ENCODE measurements around the gene NOBOX.
A peak's percentile ranks its signal among the peaks of the same experiment; 100 is the strongest.
"Not testable (repeated sequence)": the region's sequence is repeated elsewhere in the genome, so short reads cannot be mapped to it uniquely, and the experiment has no call there.

Gene NOBOX

GRCh38 chr7:144403649-144404061 lies at the start of gene NOBOX:
Gene NOBOX (minus strand): TSS chr7:144403693.
- DNase-seq: no peak

GRCh38 chr7:144452064-144452463 lies 48.6 kb upstream of the NOBOX start:
- no peak for DNase-seq

GRCh38 chr7:144445590-144445989 lies 42.1 kb upstream of the NOBOX start:
- DNase-seq: no peak

- DNase-seq: no peak
Observed at GRCh38 chr7:144439717-144440205, 36.3 kb upstream of the NOBOX start.

- DNase-seq: peak; percentile 30
Observed at GRCh38 chr7:144438759-144439158, 35.3 kb upstream of the NOBOX start.

GRCh38 chr7:144437370-144438191 lies 34.1 kb upstream of the NOBOX start:
- DNase-seq: peak; percentile 64

GRCh38 chr7:144436500-144436899 lies 33.0 kb upstream of the NOBOX start:
- DNase-seq: no peak

GRCh38 chr7:144428431-144428830 lies 24.9 kb upstream of the NOBOX start:
- no peak for DNase-seq

GRCh38 chr7:144427539-144427938 lies 24.0 kb upstream of the NOBOX start:
- DNase-seq: not testable (repeated sequence)

GRCh38 chr7:144418931-144419330 lies 15.4 kb upstream of the NOBOX start:
- DNase-seq: not testable (repeated sequence)

GRCh38 chr7:144416341-144416740 lies 12.8 kb upstream of the NOBOX start:
- DNase-seq: no peak

- DNase-seq: no peak
Observed at GRCh38 chr7:144415858-144416257, 12.4 kb upstream of the NOBOX start.

- no peak for DNase-seq
Observed at GRCh38 chr7:144414815-144415214, 11.3 kb upstream of the NOBOX start.

- no peak for DNase-seq
Observed at GRCh38 chr7:144410441-144410840, 6.9 kb upstream of the NOBOX start.

- no peak for DNase-seq
Observed at GRCh38 chr7:144408121-144408520, 4.6 kb upstream of the NOBOX start.

GRCh38 chr7:144407266-144407931 lies 3.9 kb upstream of the NOBOX start:
- DNase-seq: no peak

GRCh38 chr7:144404946-144405345 lies 1.5 kb upstream of the NOBOX start:
- DNase-seq: no peak

GRCh38 chr7:144403102-144403501 lies 391 bp downstream of the NOBOX start:
- DNase-seq: no peak

- DNase-seq: no peak
Observed at GRCh38 chr7:144401490-144401889, 2.0 kb downstream of the NOBOX start.

- no peak for DNase-seq
Observed at GRCh38 chr7:144399946-144400345, 3.5 kb downstream of the NOBOX start.

GRCh38 chr7:144398911-144399310 lies 4.6 kb downstream of the NOBOX start:
- DNase-seq: no peak

GRCh38 chr7:144398291-144398690 lies 5.2 kb downstream of the NOBOX start:
- DNase-seq: no peak

- DNase-seq: no peak
Observed at GRCh38 chr7:144397086-144397485, 6.4 kb downstream of the NOBOX start.

- peak; percentile 44 for DNase-seq
Observed at GRCh38 chr7:144391823-144392255, 11.7 kb downstream of the NOBOX start.
